IPS DF 19.7 (cell line): ENCODE data around the gene HGS.
"Not testable (repeated sequence)": the region's sequence is repeated elsewhere in the genome, so short reads cannot be mapped to it uniquely, and the experiment has no call there.

Experiments
- DNase-seq: peaks from one replicate; pipeline ENCODE4 v3.0.0-alpha.2; 2013; ENCODE audit warnings: low read depth, low spot score

HGS gene

GRCh38 chr17:81719410-81720266, 35.8 kb downstream of the HGS start:
- no peak for DNase-seq

GRCh38 chr17:81720267-81721071, 36.7 kb downstream of the HGS start:
- no peak for DNase-seq

GRCh38 chr17:81722184-81723120, 38.6 kb downstream of the HGS start:
- no peak for DNase-seq

GRCh38 chr17:81723651-81724209, 39.9 kb downstream of the HGS start:
- DNase-seq = no peak

- DNase-seq = no peak
These were observed 41.6 kb downstream of the HGS start for GRCh38 chr17:81725439-81725838.

GRCh38 chr17:81726004-81726403, 42.2 kb downstream of the HGS start:
- no peak for DNase-seq

GRCh38 chr17:81727324-81728031, 43.7 kb downstream of the HGS start:
- no peak for DNase-seq

- DNase-seq = no peak
These were observed 49.9 kb downstream of the HGS start for GRCh38 chr17:81733507-81734404.

- DNase-seq = no peak
These were observed 50.8 kb downstream of the HGS start for GRCh38 chr17:81734405-81735263.

GRCh38 chr17:81735264-81736102, 51.7 kb downstream of the HGS start:
- no peak for DNase-seq

GRCh38 chr17:81737947-81738800, 54.4 kb downstream of the HGS start:
- no peak for DNase-seq

- no peak for DNase-seq
These were observed 55.1 kb downstream of the HGS start for GRCh38 chr17:81738801-81739393.

- DNase-seq = not testable (repeated sequence)
These were observed 55.8 kb downstream of the HGS start for GRCh38 chr17:81739593-81739992.

GRCh38 chr17:81740395-81740961, 56.7 kb downstream of the HGS start:
- no peak for DNase-seq

- no peak for DNase-seq
These were observed 57.3 kb downstream of the HGS start for GRCh38 chr17:81741049-81741593.
